ENCODE results near the gene GPR62.

DNA sequence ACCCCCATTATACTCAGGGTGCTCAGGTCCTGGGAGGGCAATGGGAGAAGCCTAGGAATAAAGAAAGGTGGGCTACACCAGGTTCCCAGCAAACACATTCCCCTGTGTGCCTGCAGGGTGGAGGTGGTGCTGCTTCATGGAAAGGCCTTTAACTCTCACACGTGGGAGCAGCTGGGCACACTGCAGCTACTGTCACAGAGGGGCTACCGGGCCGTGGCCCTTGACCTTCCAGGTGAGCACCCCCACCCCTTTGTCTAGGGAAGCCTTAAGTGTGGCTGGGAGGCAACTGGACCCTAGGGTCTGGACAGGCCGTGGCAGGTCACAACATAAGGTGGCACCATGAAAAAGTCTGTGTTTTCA is 22.9 kb downstream of the GPR62 start:
- TF ChIP-seq, protein P1, sequence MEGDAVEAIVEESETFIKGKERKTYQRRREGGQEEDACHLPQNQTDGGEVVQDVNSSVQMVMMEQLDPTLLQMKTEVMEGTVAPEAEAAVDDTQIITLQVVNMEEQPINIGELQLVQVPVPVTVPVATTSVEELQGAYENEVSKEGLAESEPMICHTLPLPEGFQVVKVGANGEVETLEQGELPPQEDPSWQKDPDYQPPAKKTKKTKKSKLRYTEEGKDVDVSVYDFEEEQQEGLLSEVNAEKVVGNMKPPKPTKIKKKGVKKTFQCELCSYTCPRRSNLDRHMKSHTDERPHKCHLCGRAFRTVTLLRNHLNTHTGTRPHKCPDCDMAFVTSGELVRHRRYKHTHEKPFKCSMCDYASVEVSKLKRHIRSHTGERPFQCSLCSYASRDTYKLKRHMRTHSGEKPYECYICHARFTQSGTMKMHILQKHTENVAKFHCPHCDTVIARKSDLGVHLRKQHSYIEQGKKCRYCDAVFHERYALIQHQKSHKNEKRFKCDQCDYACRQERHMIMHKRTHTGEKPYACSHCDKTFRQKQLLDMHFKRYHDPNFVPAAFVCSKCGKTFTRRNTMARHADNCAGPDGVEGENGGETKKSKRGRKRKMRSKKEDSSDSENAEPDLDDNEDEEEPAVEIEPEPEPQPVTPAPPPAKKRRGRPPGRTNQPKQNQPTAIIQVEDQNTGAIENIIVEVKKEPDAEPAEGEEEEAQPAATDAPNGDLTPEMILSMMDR (conservative IDR thresholded peaks at IDR 0.05; ENCODE audit: low read length), result no peak
- no peak for TF ChIP-seq EZH2phosphoT487 (IDR thresholded peaks at IDR 0.05; ENCODE audit: borderline replicate concordance)

All from Loucy (cell line).